NAMALWA (cell line): Measurements from ENCODE around the gene DFFA.
"Not testable (repeated sequence)": the region's sequence is repeated elsewhere in the genome, so short reads cannot be mapped to it uniquely, and the experiment has no call there.

Experiments used
- DNase-seq: peaks from one replicate; pipeline ENCODE4 v3.0.0-alpha.2; 2015; ENCODE audit warnings: low spot score

Gene DFFA

DNA sequence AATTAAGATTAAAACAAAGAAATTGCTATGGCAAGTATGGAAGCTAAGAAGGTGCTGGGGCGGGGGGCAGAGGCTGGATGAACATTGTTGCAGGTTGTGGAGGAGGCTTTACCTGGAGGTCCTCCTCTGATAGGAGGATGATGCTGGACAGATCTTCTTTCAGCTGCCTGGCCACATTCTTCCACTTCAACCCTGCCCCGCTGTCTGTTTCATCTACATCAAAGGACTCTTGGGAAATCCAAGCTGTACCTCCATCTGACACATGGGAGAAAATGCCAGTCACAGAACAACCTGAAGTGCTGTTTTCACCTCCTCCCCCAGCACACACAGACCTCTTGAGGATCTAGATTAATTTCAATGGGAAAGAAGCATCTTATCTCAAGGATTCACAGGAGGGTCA, 5.3 kb downstream of the DFFA start:
- DNase-seq = no peak

DNA sequence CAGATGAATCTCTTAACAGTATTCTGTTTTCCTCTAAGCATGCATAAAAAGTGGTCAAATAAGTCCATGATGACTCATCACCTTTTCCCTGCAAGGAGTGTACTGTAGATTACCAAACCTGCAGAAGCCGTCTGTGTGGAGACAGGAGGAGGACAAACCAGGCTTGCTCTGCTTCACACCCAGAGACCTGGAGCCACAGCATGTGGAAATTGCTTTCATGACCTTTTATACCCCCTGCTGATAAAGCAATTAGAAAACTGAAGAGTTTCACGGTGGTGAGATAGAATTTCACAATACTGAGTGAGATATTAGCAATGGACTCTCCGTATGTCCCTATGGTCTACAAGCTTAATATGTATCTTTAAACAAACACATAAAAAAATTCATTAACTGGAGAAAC, 13.1 kb downstream of the DFFA start:
- DNase-seq = no peak

DNA sequence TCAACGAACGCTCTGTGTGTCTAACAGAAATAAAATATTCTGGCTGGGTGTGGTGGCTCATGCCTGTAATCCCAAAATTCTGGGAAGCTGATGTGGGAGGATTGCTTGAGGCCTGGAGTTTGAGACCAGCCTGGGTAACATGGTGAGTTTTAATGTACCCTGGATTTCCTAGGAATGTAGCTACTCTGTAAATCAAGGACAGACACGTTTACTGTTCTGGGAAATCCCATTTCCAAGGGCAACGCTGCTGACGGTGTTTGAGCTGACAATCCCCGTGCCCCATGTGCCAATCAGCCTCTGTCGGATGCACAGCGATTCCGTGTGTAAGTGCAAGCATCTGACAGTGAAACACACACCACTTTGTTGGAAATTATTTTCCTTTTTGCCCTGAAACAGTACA, 14.5 kb downstream of the DFFA start:
- DNase-seq = no peak

DNA sequence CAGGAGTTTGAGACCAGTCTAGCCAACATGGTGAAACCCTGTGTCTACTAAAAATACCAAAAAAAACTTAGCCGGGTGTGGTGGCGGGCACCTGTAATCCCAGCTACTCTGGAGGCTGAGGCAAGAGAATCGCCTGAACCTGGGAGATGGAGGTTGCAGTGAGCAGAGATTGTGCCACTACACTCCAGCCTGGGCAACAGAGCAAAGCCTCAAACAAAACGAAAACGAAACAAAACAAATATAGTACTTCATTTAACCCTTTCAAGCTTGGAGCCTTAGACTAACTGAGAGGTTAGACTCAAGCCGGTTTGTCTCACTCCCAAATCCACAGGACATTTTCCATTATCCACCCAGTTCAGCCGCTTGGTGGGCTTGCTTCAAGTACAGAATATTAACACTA, 14.9 kb downstream of the DFFA start:
- DNase-seq = not testable (repeated sequence)

DNA sequence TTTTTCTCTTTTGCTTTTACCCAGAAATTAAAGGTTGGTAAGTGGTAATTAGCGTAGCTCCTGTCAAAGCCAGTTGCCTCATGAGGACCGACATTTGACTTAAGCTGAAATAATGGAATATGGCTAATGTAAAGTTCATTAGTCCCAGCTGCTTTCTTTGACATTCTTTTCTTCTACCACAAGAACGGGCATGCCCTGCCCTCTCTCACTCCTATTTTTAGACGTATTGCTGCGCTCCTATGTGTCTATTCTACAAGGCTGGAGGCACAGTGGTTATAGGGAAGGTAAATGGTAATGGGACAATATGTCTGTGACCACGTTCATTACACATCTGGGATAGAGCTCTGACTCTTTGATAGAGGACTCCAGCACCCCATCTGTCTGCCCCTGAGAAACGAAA, 15.7 kb downstream of the DFFA start:
- no peak for DNase-seq

DNA sequence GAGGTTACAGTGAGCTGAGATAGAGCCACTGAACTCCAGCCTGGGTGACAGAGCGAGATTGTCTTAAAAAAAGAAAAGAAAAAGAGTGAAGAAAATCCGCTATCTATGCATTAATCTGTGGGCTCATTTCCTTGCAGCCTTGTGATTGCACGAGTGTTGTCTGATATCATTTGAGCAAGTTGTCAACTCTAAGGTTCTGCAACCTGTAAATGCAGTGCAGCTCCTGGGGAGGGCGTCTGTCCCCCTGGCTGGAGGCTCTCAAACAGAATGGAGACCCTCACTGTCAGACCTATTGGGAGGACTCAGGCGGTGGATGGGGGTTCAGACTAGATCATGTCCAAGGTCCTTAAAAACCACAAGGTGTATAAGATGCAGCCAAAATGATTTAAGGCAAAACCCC, 16.3 kb downstream of the DFFA start:
- DNase-seq = no peak

DNA sequence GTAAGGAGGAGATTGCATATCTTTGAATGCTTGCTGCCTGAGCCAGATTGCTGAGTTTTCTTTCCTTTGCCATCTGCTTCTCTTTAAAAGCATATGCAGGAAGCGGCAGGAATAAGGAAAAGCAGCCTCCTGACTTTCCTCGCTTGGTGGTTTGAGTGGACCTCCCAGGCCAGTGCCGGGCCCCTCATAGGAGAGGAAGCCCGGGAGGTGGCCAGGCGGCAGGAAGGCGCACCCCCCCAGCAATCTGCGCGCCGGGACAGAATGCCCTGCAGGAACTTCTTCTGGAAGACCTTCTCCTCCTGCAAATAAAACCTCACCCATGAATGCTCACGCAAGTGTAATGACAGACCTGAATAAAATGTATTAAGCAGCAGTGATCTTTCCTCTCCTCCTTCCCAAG, 21.0 kb downstream of the DFFA start:
- no peak for DNase-seq

DNA sequence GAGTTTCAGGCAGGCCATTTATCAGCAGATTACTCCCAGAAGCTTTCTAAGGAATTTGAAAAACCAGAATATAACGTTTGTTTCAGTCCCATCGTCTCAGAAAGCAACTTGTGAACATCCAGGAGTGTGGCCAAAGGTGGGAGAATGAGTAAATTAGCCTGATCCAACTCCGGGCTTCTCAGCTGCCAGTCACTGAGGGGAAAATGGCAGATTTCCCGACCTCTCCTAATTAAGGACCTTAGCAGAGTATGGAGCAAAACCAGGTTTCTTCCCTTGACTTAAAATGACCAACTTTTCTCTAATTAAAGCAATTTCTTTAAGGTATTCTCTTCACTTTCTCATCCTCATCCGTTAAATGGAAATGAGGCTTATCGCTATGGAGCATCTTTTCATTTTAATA, 21.5 kb downstream of the DFFA start:
- no peak for DNase-seq

DNA sequence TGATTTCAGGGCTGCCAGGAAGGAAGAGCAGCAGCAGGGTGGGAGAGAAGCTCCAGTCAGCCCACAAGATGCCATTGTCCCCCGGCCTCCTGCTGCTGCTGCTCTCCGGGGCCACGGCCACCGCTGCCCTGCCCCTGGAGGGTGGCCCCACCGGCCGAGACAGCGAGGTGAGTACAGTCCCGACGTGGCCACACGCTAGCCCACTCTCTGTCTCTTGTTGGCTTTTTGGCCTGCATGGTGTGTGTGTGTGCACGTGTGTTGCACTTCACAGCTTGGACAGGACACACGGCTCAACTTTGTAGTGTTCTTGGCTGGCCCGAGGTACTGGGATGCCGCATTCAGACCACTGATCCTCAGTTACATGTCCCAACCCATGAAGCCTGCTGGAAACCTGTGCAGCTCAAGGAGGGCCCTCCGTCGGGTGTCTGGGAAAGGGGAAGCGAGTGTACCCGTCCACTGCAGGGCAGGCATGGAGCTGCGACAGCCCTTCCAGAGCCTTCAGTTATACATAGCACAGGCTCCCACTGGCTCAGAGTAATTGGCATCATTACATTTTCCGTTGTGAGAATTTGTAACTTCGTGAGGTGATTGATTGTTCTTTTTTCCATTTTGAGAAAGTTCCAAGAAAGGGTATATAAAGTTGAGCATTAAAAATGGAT, 22.0 kb downstream of the DFFA start:
- DNase-seq = no peak

DNA sequence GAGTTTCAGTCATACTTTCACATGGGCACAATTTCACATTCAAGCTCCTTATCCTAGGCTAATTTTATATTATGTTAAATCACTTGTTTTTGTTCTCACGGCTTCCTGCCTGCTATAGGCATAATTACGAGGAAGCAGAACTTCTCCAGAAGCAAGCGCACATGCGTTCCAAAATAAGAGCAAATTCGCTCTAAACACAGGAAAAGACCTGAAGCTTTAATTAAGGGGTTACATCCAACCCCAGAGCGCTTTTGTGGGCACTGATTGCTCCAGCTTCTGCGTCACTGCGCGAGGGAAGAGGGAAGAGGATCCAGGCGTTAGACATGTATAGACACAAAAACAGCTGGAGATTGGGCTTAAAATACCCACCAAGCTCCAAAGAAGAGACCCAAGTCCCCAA, 22.6 kb downstream of the DFFA start, which contains the start of gene CORT:
Gene CORT, plus strand, starts transcription at position 281 of the 400 bp plus-strand sequence. CDS start 193 bp downstream, outside the sequence.
- no peak for DNase-seq

DNA sequence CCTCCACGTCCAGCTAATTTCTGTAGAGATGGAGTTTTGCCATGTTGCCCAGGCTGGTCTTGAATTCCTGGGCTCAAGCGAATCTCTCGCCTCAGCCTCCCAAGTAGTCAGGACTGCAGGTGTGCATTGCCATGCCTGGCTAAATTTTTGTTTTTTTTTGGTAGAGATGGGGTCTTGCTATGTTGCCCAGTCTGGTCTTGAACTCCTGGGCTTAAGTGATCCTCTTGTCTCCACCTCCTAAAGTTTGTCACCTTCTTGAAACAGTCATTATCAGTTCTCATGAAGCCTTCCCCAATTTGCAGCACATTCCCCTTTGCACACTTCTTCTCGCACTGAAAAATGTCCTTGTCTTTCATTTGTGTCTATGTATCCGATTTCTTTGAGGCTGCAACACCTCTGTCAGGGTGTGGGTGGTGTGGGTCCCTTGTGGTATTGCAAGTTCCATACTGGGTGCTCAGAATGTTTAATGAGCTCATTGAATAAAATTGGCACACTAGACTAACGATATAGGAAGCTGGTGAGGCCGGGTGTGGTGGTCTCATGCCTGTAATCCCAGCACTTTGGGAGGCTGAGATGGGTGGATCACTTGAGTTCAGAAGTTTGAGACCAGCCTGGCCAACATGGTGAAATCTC, 25.4 kb downstream of the DFFA start:
- DNase-seq = no peak

DNA sequence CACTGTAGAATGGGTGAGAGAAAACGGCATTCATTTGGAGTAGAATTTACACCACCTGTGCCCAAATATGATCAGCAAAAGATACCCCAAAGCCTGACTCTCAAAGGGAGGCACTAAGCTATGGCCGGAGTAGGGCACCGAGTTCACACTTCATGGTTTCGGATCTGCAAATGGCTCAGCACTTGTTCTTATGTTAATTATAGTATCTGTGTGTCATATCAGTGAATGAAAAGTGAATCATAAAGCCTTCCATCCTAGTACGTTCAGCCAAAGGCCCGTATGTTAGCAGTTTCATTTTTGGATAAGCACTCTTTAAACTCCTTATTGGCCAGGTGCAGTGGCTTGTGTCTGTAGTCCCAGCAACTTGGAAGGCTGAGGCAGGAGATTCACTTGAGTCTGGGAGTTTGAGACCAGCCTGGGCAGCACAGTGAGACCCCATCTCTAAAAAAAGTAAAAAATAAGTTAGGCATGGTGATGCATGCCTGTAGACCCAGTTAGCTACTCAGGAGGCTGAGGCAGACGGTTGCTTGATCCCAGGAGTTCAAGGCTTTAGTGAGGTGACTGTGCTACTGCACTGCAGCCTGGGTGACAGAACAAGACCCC, 27.4 kb downstream of the DFFA start:
- no peak for DNase-seq

DNA sequence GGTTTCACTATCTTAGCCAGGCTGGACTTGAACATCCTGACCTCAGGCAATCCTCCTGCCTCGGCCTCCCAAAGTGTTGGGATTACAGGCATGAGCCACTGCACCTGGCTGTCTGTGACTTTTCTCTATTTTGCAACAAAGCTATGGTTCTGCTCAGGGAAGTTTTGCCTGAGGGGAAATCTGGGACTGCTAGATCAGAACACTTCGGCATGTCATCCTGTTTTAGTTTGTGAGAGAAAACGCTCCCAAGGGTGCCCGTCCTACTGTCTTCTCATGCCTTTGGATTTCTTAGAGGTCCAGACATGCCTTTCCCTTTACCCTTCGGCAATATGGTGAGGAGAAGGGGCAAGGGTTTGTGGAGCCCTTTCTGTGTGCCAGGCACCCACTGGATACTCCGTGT, 28.1 kb downstream of the DFFA start:
- DNase-seq = no peak

DNA sequence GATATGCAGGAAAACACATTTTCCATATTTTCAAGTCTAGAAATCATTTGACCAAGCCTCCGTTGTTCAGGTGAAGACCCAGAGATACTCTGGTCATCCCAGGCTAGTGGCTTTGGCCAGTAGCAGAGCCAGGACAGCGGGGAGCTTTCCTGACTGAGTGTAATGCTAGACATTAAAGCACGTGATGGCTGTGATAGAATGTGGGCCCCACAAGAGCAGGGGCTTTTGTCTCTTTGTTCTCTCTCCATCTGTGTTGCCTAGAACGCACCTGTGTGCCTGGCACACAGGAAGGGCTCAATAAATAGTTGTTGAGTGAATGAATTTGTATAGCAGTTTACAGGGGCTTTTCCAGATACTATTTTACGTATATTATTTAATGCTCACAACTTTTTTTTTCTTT, 31.5 kb downstream of the DFFA start:
- no peak for DNase-seq

DNA sequence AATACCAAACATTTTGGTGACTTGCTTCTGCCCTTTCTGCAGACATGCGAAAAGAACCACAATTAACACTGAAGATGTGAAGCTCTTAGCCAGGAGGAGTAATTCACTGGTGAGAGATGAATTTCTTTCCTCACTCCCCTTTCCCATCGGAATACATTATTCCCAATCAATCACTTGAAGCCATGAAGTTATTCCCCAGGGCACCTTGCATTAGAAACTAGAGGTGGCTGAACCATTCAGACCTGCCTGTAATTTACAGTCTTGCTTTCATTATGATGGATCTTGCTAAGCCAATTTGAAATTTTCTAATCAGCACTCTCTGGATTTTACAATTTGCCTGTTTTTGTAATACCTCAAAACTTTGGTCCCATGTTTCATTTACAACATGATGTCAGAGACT, 32.0 kb downstream of the DFFA start:
- DNase-seq = no peak

DNA sequence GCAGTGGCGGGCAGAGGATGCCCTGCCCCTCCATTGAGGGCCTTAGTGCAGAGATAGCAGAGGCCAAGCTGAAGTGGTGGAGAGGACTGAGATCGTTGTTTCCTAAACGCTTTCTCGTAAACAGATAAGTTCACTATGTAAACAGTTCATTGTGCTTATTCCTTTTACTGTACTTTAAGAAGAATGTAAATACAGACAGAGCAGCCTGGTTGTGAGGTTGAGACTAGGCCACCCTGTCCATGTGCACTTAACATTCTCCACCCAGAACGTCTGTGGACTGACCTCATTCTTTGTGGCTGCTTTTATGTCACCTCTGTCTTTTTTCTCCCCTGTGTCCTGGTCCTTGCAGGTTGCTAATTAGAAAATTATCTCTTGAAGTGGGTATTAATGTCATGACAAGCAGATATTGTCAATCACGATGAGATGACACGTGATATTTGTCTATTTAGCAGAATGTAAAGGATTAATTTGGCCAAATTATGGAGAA, 33.6 kb downstream of the DFFA start:
- no peak for DNase-seq

DNA sequence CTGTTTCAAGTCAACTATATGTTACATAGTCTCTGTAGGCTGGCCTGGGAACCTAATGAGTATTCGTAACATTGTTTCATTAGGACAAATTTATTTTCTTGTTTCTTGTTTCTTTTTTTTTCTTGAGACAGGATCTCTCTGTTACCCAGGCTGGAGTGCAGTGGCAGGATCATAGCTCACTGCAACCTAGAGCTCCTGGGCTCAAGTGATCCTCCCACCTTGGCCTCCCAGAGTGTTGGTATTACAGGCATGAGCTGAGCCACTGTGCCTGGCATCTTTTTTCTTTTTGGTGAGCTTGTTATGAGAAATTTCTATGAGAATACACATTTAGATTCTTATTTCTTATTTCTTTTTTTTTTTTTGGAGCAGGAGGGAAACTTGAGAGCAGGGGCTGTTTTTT, 35.3 kb downstream of the DFFA start:
- no peak for DNase-seq

DNA sequence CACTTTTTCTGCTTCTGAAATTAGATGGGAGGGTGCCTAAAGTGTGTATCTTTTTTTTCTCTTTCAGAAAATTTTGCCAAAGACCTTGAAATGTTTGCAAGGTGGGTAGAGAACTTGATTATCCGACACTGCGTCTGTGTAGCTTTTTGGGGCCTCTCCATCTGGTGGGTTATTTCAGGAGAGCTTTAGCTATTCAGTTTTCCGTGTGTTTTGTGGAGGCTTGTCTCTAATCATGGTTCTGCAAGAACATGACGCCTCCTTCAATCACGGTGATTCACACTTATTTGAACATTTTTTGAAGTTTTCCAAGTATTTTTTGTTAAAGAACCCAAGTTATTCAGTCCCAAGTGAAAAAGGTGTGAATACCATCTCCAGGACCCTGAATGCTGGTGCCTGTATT, 37.7 kb downstream of the DFFA start:
- no peak for DNase-seq

DNA sequence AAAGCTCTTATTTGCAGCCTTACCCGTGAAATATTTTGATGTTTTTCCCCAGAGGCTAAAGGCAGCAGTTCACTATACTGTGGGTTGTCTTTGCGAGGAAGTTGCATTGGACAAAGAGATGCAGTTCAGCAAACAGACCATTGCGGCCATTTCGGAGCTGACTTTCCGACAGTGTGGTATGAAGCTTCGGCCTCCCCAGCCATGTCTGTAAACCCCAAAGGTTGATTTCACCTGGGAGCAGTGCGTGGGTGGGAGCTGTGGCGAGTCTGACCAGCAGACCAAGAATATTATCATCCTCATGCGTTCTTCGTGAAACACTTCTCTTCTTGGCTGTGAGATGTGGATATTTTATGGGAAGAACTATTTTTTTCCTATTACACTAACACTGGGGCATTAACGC, 38.5 kb downstream of the DFFA start:
- no peak for DNase-seq

DNA sequence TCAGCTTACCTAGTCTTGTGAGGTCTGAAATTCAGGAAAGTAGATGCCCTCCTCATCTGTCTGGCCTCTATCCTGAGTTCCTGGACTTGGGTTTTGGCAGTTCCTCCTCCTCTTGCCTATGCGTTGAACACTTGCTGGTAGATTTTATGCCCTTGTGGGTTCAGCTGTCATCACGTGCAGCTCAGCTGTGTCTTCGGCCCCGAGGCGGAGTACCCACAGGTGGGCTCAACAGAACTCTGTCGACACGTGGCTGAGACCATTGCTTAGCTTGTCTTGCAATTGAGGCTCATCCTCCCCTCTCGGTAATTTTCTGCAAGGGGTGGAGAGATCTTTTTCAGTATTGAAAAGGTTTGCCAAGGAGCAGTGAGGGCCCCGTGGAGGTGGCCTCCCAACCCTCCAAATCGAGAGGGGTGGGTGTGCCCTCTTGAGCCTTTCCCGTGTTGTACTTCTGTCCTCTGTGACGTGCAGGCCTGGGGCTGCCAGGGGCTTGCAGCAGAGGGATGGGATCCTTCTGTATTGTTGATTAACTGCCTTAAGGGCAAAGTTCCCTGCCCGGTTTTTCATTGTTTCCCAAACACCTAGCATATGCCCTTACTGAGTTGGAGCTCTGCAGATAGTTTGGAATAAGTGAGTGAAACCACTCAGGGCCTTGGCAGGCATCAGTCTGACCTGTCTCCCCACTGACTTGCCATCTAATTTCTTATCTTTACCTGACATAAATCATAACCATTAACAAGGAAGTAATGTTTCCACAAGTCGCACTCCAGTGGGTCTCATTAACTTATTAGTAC, 39.2 kb downstream of the DFFA start:
- DNase-seq = no peak

DNA sequence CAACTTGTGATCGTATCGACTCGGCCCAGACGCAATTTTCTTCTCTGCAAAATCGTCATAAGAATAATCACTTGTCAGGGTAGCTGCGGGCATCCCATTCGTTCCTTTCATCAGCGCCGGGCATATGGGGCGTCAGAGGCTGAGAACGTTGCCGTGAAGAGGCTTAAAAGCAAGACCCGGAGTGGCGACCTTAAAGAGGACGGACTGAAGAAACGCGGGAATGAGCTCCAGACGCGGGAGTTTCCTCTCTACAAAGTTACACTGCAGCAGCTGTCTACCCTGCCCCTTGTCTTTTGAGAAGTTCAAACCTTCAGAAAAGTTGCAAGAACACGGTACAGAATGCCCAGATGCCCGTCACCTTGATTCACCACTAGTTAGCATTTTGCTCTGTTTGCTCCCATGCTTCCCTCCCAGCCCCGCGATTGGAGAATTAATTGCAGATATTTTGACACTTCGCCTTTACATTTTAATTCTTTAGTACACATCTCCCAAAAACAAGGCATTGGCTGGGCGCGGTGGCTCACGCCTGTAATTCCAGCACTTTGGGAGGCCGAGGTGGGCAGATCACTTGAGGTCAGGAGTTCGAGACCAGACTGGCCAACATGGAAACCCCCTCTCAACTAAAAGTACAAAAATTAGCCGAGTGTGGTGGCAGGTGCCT, 41.1 kb downstream of the DFFA start:
- peak; percentile 72 for DNase-seq
